Measurements from ENCODE around the gene E4F1. TPM values are rescaled to one million over a fixed set of nuclear protein-coding genes. Genes with fewer than 3 reads are reported as not detected.
A peak's percentile ranks its signal among the peaks of the same experiment; 100 is the strongest.

Gene E4F1
- total RNA-seq, 1 donor from 2014 or later: 21.0 TPM

- intact Hi-C loops (cut with DNase I): no loop called here
- H3K36me3 ChIP-seq: peaks cover 40% of the 10 kb centered on the region
- peak; percentile 43 for DNase-seq
Measured at GRCh38 chr16:2208308-2208707, 15.1 kb upstream of the E4F1 start.

GRCh38 chr16:2208772-2209171 lies 14.6 kb upstream of the E4F1 start:
- intact Hi-C loops (cut with DNase I): no loop called here
- ATAC-seq: no peak
- no peak overlapping the region for H3K27ac ChIP-seq
- H3K4me3 ChIP-seq: no peak overlapping the region
- peaks cover 44% of the 10 kb centered on the region for H3K4me1 ChIP-seq
- peaks cover 40% of the 10 kb centered on the region for H3K36me3 ChIP-seq
- DNase-seq: no peak
- H3K9me3 ChIP-seq: no peaks in the 10 kb centered on the region
- H3K27me3 ChIP-seq (ENCODE audit: low read depth): no peaks in the 10 kb centered on the region
- no peak for TF ChIP-seq CTCF (IDR thresholded peaks at IDR 0.05)

More at GRCh38 chr16:2208308-2208707, 15.1 kb upstream of the E4F1 start:
- no peak for ATAC-seq
- no peaks in the 10 kb centered on the region for H3K27me3 ChIP-seq (ENCODE audit: low read depth)
- no peak overlapping the region for H3K27ac ChIP-seq
- no peak overlapping the region for H3K4me3 ChIP-seq
- H3K9me3 ChIP-seq: no peaks in the 10 kb centered on the region
- TF ChIP-seq CTCF (IDR thresholded peaks at IDR 0.05): no peak
- peaks cover 39% of the 10 kb centered on the region for H3K4me1 ChIP-seq

- Histone ChIP-seq H3K27ac (no peak overlapping the region), H3K9me3 (no peaks in the 10 kb centered on the region), H3K4me3 (no peak overlapping the region), H3K27me3 (ENCODE audit: low read depth) (no peaks in the 10 kb centered on the region), H3K36me3 (peaks cover 40% of the 10 kb centered on the region), H3K4me1 (peaks cover 45% of the 10 kb centered on the region)
- no peak for TF ChIP-seq CTCF (IDR thresholded peaks at IDR 0.05)
- DNase-seq: peak; percentile 45
- ATAC-seq: no peak
- intact Hi-C loops (cut with DNase I): no loop called here
Measured at GRCh38 chr16:2209258-2210008, 14.0 kb upstream of the E4F1 start.

GRCh38 chr16:2210009-2210332 lies 13.4 kb upstream of the E4F1 start:
- no peak for ATAC-seq
- DNase-seq: no peak
- TF ChIP-seq CTCF (IDR thresholded peaks at IDR 0.05): no peak
- intact Hi-C loops (cut with DNase I): no loop called here
- H3K4me3 ChIP-seq: no peak overlapping the region
- no peak overlapping the region for H3K27ac ChIP-seq
- peaks cover 40% of the 10 kb centered on the region for H3K36me3 ChIP-seq
- no peaks in the 10 kb centered on the region for H3K9me3 ChIP-seq
- no peaks in the 10 kb centered on the region for H3K27me3 ChIP-seq (ENCODE audit: low read depth)
- peaks cover 40% of the 10 kb centered on the region for H3K4me1 ChIP-seq

GRCh38 chr16:2210386-2211365 lies 12.7 kb upstream of the E4F1 start, which contains the start of gene BRICD5:
TSS of gene BRICD5 (minus strand) at chr16:2210863. CDS start at chr16:2210833, 30 bp downstream.
- H3K4me3 ChIP-seq: no peak within 1 kb of the TSS
- no peaks in the 10 kb centered on the region for H3K27me3 ChIP-seq (ENCODE audit: low read depth)
- TF ChIP-seq CTCF (IDR thresholded peaks at IDR 0.05): no peak
- peaks cover 40% of the 10 kb centered on the region for H3K36me3 ChIP-seq
- peaks cover 40% of the 10 kb centered on the region for H3K4me1 ChIP-seq
- intact Hi-C loops (cut with DNase I): no loop called here
- no peaks in the 10 kb centered on the region for H3K9me3 ChIP-seq
- no peak within 1 kb of the TSS for H3K27ac ChIP-seq
- DNase-seq: peak; percentile 43
- ATAC-seq: no peak

All from lower lobe of right lung (tissue), 2 donors.